K562 (cell line): ENCODE measurements around the gene ARHGAP8.
"Not testable (repeated sequence)": the region's sequence is repeated elsewhere in the genome, so short reads cannot be mapped to it uniquely, and the experiment has no call there.

Experiments used
- MXI1 ChIP-seq: IDR thresholded peaks from 2 replicates; pipeline ENCODE4 v1.6.1; 2011; ENCODE audit warnings: low read depth, mild to moderate bottlenecking, improper control_type of control experiment, low read length
- USF1 ChIP-seq: sonication (generic); formaldehyde crosslinking; IDR thresholded peaks from 2 replicates; pipeline ENCODE4 v1.9.0; 2022; ENCODE audit warnings: mild to moderate bottlenecking, missing genetic modification reagents
- ZNF785 ChIP-seq: fragments of 250-450 bp; sonication (Bioruptor Pico); IDR thresholded peaks from 2 replicates; pipeline ENCODE4 v1.4.0; 2020; ENCODE audit warnings: mild to moderate bottlenecking
- TF ChIP-seq, protein P1 (sequence below), 3 experiments: IDR thresholded peaks in 2 of 3; conservative IDR thresholded peaks in 1 of 3; 2 replicates each; pipeline ENCODE4 v1.5.1; 2011 to 2012; ENCODE audit warnings: low read length in 3 of 3, mild to moderate bottlenecking in 3 of 3, control low read depth in 2 of 3, improper control_type of control experiment in 1 of 3, inconsistent platforms in 1 of 3, low read depth in 1 of 3, mixed read lengths in 1 of 3, moderate library complexity in 1 of 3; ENCODE audit not compliant: insufficient read depth in 2 of 3

DNA sequence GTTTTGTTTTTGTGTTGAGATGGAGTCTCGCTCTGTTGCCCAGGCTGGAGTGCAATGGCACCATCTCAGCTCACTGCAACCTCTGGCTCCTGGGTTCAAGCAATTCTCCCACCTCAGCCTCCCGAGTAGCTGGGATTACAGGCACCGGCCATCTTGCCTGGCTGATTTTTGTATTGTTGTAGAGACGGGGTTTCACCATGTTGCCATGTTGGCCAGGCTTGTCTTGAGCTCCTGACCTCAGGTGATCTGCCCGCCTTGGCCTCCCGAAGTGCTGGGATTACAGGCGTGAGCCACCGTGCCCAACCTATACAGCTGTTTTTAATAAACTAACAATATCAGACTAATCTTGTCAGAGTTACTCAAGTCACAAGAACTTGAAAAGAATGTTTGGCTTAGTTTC, 102.3 kb downstream of the ARHGAP8 start:
- TF ChIP-seq MXI1; ZNF785 (CRISPR knock-in tag); USF1 (CRISPR knock-in tag): not testable (repeated sequence)
- TF ChIP-seq, protein P1, sequence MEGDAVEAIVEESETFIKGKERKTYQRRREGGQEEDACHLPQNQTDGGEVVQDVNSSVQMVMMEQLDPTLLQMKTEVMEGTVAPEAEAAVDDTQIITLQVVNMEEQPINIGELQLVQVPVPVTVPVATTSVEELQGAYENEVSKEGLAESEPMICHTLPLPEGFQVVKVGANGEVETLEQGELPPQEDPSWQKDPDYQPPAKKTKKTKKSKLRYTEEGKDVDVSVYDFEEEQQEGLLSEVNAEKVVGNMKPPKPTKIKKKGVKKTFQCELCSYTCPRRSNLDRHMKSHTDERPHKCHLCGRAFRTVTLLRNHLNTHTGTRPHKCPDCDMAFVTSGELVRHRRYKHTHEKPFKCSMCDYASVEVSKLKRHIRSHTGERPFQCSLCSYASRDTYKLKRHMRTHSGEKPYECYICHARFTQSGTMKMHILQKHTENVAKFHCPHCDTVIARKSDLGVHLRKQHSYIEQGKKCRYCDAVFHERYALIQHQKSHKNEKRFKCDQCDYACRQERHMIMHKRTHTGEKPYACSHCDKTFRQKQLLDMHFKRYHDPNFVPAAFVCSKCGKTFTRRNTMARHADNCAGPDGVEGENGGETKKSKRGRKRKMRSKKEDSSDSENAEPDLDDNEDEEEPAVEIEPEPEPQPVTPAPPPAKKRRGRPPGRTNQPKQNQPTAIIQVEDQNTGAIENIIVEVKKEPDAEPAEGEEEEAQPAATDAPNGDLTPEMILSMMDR (IDR thresholded peaks at IDR 0.05 in 2 of 3, conservative IDR thresholded peaks at IDR 0.05 in 1 of 3; ENCODE audit: insufficient read depth in 2 of 3, low read depth in 1 of 3, low read length in 3 of 3): not testable (repeated sequence)
